K562 (cell line): ENCODE data around the gene HOXC4. TPM values are rescaled to one million over a fixed set of nuclear protein-coding genes. Genes with fewer than 3 reads are reported as not detected.
"Not testable (repeated sequence)": the region's sequence is repeated elsewhere in the genome, so short reads cannot be mapped to it uniquely, and the experiment has no call there.

Source experiments
- ATAC-seq: fragments of 200-7000 bp; cut with Tn5 transposase; 3 replicates; pipeline ENCODE4 v1.9.1; 2020; ENCODE audit warnings: moderate library complexity
- BruUV-seq: library from RNA; stranded (reverse); fragments of 400-500 nt; replicated peaks from 2 replicates; lab custom pipeline; 2021; lab: Mats Ljungman, UMichigan
- CTCF ChIA-PET: fragments of 300-600 bp; formaldehyde crosslinking; extraction: SDS; loops from one replicate; lab custom pipeline; 2021; ENCODE audit warnings: low intra/inter-chr PET ratio; lab: Yijun Ruan, JAX
- POLR2A ChIA-PET: fragments of 300-600, 350-650 bp; sonication (Branson Sonifier 250); formaldehyde crosslinking; extraction: SDS; loops from one replicate; lab custom pipeline; 2021; ENCODE audit warnings: antibody characterized with exemption, inconsistent platforms; lab: Yijun Ruan, JAX
- DNase-seq, 4 experiments: peaks; one replicate each; pipeline versions ENCODE4 v3.0.0 to v3.0.0-alpha.2; 2011 to 2018; ENCODE audit warnings: low spot score in 3 of 4, mixed read lengths in 3 of 4; ENCODE audit errors: extremely low read depth in 1 of 4
- FAIRE-seq: peaks from 2 replicates; lab custom pipeline; 2011; peaks lifted over from hg19 to GRCh38; lab: Jason Lieb, UNC
- H2AFZ ChIP-seq: 2 replicates; pipeline ENCODE4 v1.6.0; 2011; ENCODE audit warnings: low read depth, low read length, control low read depth, inconsistent platforms
- H3K27ac ChIP-seq: fragments of 200-600 bp; 3 replicates; pipeline ENCODE4 v1.8.0; 2011; ENCODE audit warnings: low read depth, mild to moderate bottlenecking, control low read depth, inconsistent platforms, low read length, moderate library complexity, mixed read lengths; ENCODE audit errors: extremely low read depth
- H3K27me3 ChIP-seq, 2 experiments: fragments of 300-600 bp in 1 of 2; 2 replicates in 1 of 2; 3 replicates in 1 of 2; pipeline versions ENCODE4 v1.6.0 to v1.8.0; 2011; ENCODE audit warnings: inconsistent platforms in 2 of 2, low read length in 2 of 2, mild to moderate bottlenecking in 1 of 2, mixed read lengths in 1 of 2, moderate library complexity in 1 of 2; ENCODE audit not compliant: control insufficient read depth in 2 of 2, insufficient read depth in 2 of 2
- H3K36me3 ChIP-seq: fragments of 300-600 bp; 3 replicates; pipeline ENCODE4 v1.8.0; 2011; ENCODE audit warnings: mild to moderate bottlenecking, low read length, inconsistent platforms; ENCODE audit not compliant: control insufficient read depth, insufficient read depth
- H3K4me1 ChIP-seq, 2 experiments: fragments of 200-600 bp in 1 of 2; replicated peaks in 1 of 2; 2 replicates in 1 of 2; 3 replicates in 1 of 2; pipeline versions ENCODE4 v1.5.1 to v1.8.0; 2011; ENCODE audit warnings: inconsistent platforms in 2 of 2, low read length in 2 of 2, mild to moderate bottlenecking in 1 of 2, mixed read lengths in 1 of 2, moderate library complexity in 1 of 2; ENCODE audit not compliant: control insufficient read depth in 2 of 2, insufficient read depth in 2 of 2
- H3K4me2 ChIP-seq: 2 replicates; pipeline ENCODE4 v1.6.1; 2011; ENCODE audit warnings: low read length, control low read depth, inconsistent platforms, mixed read lengths; ENCODE audit not compliant: insufficient read depth
- H3K4me3 ChIP-seq: fragments of 200-600 bp; sonication (generic), shearing (Covaris generic); 2 replicates; pipeline ENCODE4 v1.5.1; 2016; ENCODE audit warnings: control low read depth, inconsistent platforms
- H3K79me2 ChIP-seq: fragments of 200-600 bp; 3 replicates; pipeline ENCODE4 v1.8.0; 2011; ENCODE audit warnings: low read length, inconsistent platforms; ENCODE audit not compliant: control insufficient read depth, insufficient read depth
- H3K9ac ChIP-seq, 2 experiments: 2 replicates each; pipeline versions ENCODE4 v1.6.0 to v1.6.1; 2011; ENCODE audit warnings: low read depth in 2 of 2, low read length in 2 of 2, control low read depth in 1 of 2, inconsistent platforms in 1 of 2, mild to moderate bottlenecking in 1 of 2, mixed read lengths in 1 of 2; ENCODE audit not compliant: insufficient read depth in 1 of 2
- H3K9me1 ChIP-seq: one replicate; pipeline ENCODE4 v1.6.0; 2011; ENCODE audit warnings: inconsistent platforms, mild to moderate bottlenecking, low read length, moderate library complexity; ENCODE audit not compliant: control insufficient read depth, insufficient read depth
- H3K9me3 ChIP-seq: replicated peaks from 2 replicates; pipeline ENCODE4 v1.5.1; 2011; ENCODE audit warnings: low read depth, low read length, inconsistent platforms; ENCODE audit not compliant: control insufficient read depth, insufficient read depth
- H4K20me1 ChIP-seq: replicated peaks from 2 replicates; pipeline ENCODE4 v1.6.1; 2011; ENCODE audit warnings: low read length, inconsistent platforms, mixed read lengths; ENCODE audit not compliant: control insufficient read depth, insufficient read depth
- MEIS2 ChIP-seq: fragments of 450-650 bp; IDR thresholded peaks from 2 replicates; pipeline ENCODE4 v1.6.1; 2014; ENCODE audit warnings: mild to moderate bottlenecking; ENCODE audit not compliant: partially characterized antibody
- PBX2 ChIP-seq, 2 experiments: IDR thresholded peaks in 1 of 2; conservative IDR thresholded peaks in 1 of 2; 2 replicates each; pipeline ENCODE4 v1.6.1; 2016; ENCODE audit warnings: low read depth in 2 of 2, mild to moderate bottlenecking in 1 of 2, missing compliant biosample characterization in 1 of 2, missing genetic modification characterization in 1 of 2, moderate library complexity in 1 of 2
- VEZF1 ChIP-seq: fragments of 200-800 bp; sonication (Bioruptor generic); IDR thresholded peaks from 2 replicates; pipeline ENCODE4 v1.6.1; 2017; ENCODE audit warnings: missing genetic modification characterization, missing compliant biosample characterization
- WGBS: fragments of 100-300 bp; shearing (Covaris generic); methylation state at CpG from one replicate; pipeline ENCODE4 v1.1.6; 2016; ENCODE audit warnings: low coverage, mixed read lengths; ENCODE audit not compliant: insufficient coverage; ENCODE audit errors: missing lambda C conversion rate; 5-methylcytosine and 5-hydroxymethylcytosine counted together
- in situ Hi-C: fragments of 300-500 bp; cut with MboI; formaldehyde crosslinking; loops from 4 replicates; pipeline ENCODE4 v1.15.0; 2018; ENCODE audit warnings: inconsistent platforms, mixed read lengths
- intact Hi-C: fragments of 100-400 bp; cut with micrococcal nuclease; formaldehyde crosslinking; loops from 2 replicates; pipeline ENCODE4 v1.14.2; 2022
- polyA plus RNA-seq, 8 experiments: library from polyadenylated mRNA; depleted of rRNA in 4 of 8; stranded (reverse) in 5 of 8; unstranded in 3 of 8; fragments of >200 nt; fragmentation: Nextera tagmentation in 2 of 8; fragmentation: Illumina TruSeq in 1 of 8; extraction: Ambion mirVana in 2 of 8; extraction: Trizol in 1 of 8; gene quantifications; 2 replicates each; pipeline versions ENCODE4 v1.2.1 to v1.2.3, GENCODE V29; 2011 to 2014; ENCODE audit warnings: inconsistent platforms in 1 of 8, missing spikeins in 1 of 8
- total RNA-seq, 7 experiments: library from RNA; depleted of rRNA in 6 of 7; stranded (reverse); fragments of >200 nt in 6 of 7; fragmentation: Illumina TruSeq in 2 of 7; extraction: Trizol in 2 of 7; gene quantifications; 2 replicates each; pipeline versions ENCODE4 v1.2.1 to v1.2.3, GENCODE V29; 2011 to 2021; ENCODE audit warnings: low replicate concordance in 1 of 7
- TF ChIP-seq, protein P1 (sequence below): fragments of 450-650 bp; formaldehyde crosslinking; IDR thresholded peaks from 2 replicates; pipeline ENCODE4 v1.4.0; 2020; ENCODE audit warnings: mild to moderate bottlenecking, moderate library complexity

HOXC4 gene
- total and polyA plus RNA-seq, 9 of the 15 experiments (the other 6 are each of a cell fraction or from before 2014, with no cell fraction given) = 0.06 to 1.5 (median 0.44) TPM; not detected in 1

GRCh38 chr12:54090312-54090711 lies 36.7 kb downstream of the HOXC4 start:
- BruUV-seq, H4K20me1 ChIP-seq, H3K4me1 ChIP-seq, H3K9ac ChIP-seq, H3K4me3 ChIP-seq, H2AFZ ChIP-seq, H3K4me2 ChIP-seq, in situ Hi-C loops, H3K9me3 ChIP-seq, ATAC-seq, H3K27me3 ChIP-seq, H3K9me1 ChIP-seq, CTCF ChIA-PET, H3K27ac ChIP-seq, H3K79me2 ChIP-seq, intact Hi-C loops, DNase-seq, FAIRE-seq, POLR2A ChIA-PET, H3K36me3 ChIP-seq: not testable (repeated sequence)
- WGBS = 4% methylated on average over 18 of the region's 37 CpGs
- peak; percentile 25 for TF ChIP-seq MEIS2

GRCh38 chr12:54092943-54093342 lies 39.3 kb downstream of the HOXC4 start:
- H3K9me1 ChIP-seq; FAIRE-seq; H3K27ac ChIP-seq; H3K4me3 ChIP-seq; H4K20me1 ChIP-seq; H3K36me3 ChIP-seq; intact Hi-C loops; H3K9me3 ChIP-seq; in situ Hi-C loops; POLR2A ChIA-PET; BruUV-seq; H3K4me1 ChIP-seq; ATAC-seq; CTCF ChIA-PET; H3K27me3 ChIP-seq; H3K4me2 ChIP-seq; H3K79me2 ChIP-seq; DNase-seq; H2AFZ ChIP-seq; H3K9ac ChIP-seq; TF ChIP-seq PBX2 (CRISPR knock-in tag; IDR thresholded peaks at IDR 0.05; ENCODE audit: low read depth): not testable (repeated sequence)
- 5% methylated on average over 2 of the region's 2 CpGs for WGBS
- TF ChIP-seq, protein P1, sequence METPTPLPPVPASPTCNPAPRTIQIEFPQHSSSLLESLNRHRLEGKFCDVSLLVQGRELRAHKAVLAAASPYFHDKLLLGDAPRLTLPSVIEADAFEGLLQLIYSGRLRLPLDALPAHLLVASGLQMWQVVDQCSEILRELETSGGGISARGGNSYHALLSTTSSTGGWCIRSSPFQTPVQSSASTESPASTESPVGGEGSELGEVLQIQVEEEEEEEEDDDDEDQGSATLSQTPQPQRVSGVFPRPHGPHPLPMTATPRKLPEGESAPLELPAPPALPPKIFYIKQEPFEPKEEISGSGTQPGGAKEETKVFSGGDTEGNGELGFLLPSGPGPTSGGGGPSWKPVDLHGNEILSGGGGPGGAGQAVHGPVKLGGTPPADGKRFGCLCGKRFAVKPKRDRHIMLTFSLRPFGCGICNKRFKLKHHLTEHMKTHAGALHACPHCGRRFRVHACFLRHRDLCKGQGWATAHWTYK = peak; percentile 74
- TF ChIP-seq MEIS2 = peak; percentile 23
- peak; percentile 42; the same call in 1 of the 2 replicates for TF ChIP-seq VEZF1 (CRISPR knock-in tag)
- peak; percentile 35; the same call in 1 of the 2 replicates for TF ChIP-seq PBX2 (tag; conservative IDR thresholded peaks at IDR 0.05; ENCODE audit: low read depth)
